Panc1 (cell line): ENCODE measurements around the gene DCTN2. TPM values are rescaled to one million over a fixed set of nuclear protein-coding genes. Genes with fewer than 3 reads are reported as not detected.

Experiments used
- ATAC-seq: fragments of 200-7000 bp; cut with Tn5 transposase; 2 replicates; pipeline ENCODE4 v1.9.1; 2020; ENCODE audit warnings: mild to moderate bottlenecking, moderate library complexity
- BruUV-seq: library from RNA; stranded (reverse); fragments of 400-500 nt; replicated peaks from 2 replicates; lab custom pipeline; 2021; lab: Mats Ljungman, UMichigan
- CTCF ChIA-PET: fragments of 300-600 bp; sonication (Branson Sonifier 250); formaldehyde crosslinking; loops from one replicate; lab custom pipeline; 2022; ENCODE audit warnings: antibody characterized with exemption; lab: Charles Lee
- POLR2A ChIA-PET: fragments of 300-600 bp; sonication (Branson Sonifier 250); formaldehyde crosslinking; loops from one replicate; lab custom pipeline; 2022; ENCODE audit warnings: antibody characterized with exemption; lab: Charles Lee
- DNase-seq: peaks from one replicate; pipeline ENCODE4 v3.0.0-alpha.2; 2010; ENCODE audit warnings: low read depth, low spot score
- H3K27ac ChIP-seq: 2 replicates; pipeline ENCODE4 v1.5.1; 2011; ENCODE audit warnings: mild to moderate bottlenecking, low read length, inconsistent platforms
- H3K27me3 ChIP-seq: fragments of 200-500 bp; sonication (Bioruptor generic); 2 replicates; pipeline ENCODE4 v1.6.0; 2014; ENCODE audit warnings: low read length, inconsistent platforms; ENCODE audit not compliant: control insufficient read depth, insufficient read depth
- H3K36me3 ChIP-seq: fragments of 200-500 bp; sonication (Bioruptor generic); 2 replicates; pipeline ENCODE4 v1.5.1; 2014; ENCODE audit warnings: inconsistent platforms, mild to moderate bottlenecking, low read length, moderate library complexity; ENCODE audit not compliant: control insufficient read depth, insufficient read depth
- H3K4me1 ChIP-seq: 2 replicates; pipeline ENCODE4 v1.5.1; 2011; ENCODE audit warnings: inconsistent platforms, mild to moderate bottlenecking, low read length, moderate library complexity; ENCODE audit not compliant: control insufficient read depth, insufficient read depth
- H3K4me3 ChIP-seq, 2 experiments: 2 replicates each; pipeline ENCODE4 v1.5.1; 2011 to 2012; ENCODE audit warnings: low read depth in 2 of 2, low read length in 2 of 2, mild to moderate bottlenecking in 2 of 2, inconsistent platforms in 1 of 2, moderate library complexity in 1 of 2
- H3K9me3 ChIP-seq: fragments of 200-500 bp; sonication (Bioruptor generic); 2 replicates; pipeline ENCODE4 v1.5.1; 2014; ENCODE audit warnings: low read depth, mild to moderate bottlenecking, inconsistent platforms, low read length, moderate library complexity; ENCODE audit not compliant: control insufficient read depth, insufficient read depth
- POLR2AphosphoS5 ChIP-seq: IDR thresholded peaks from 2 replicates; pipeline ENCODE4 v1.6.1; 2012; ENCODE audit warnings: mild to moderate bottlenecking, low read depth, low read length, moderate library complexity
- SIN3A ChIP-seq: IDR thresholded peaks from 2 replicates; pipeline ENCODE4 v1.6.1; 2012; ENCODE audit warnings: low read depth, mild to moderate bottlenecking, low read length, moderate library complexity, borderline replicate concordance; ENCODE audit not compliant: insufficient read depth
- TCF7L2 ChIP-seq: IDR thresholded peaks from 2 replicates; pipeline ENCODE4 v1.6.1; 2011; ENCODE audit warnings: mild to moderate bottlenecking, low read depth, low read length, inconsistent platforms
- in situ Hi-C: cut with HindIII; loops from 2 replicates; pipeline ENCODE4 v1.10.0; 2016; ENCODE audit warnings: low sequenced_read_pairs, low pct_unique_long_range_greater_than_20kb
- intact Hi-C: fragments of 100-400 bp; cut with micrococcal nuclease; formaldehyde crosslinking; loops from one replicate; pipeline ENCODE4 v1.10.0; 2022; ENCODE audit not compliant: unreplicated experiment
- total RNA-seq: library from RNA; stranded (reverse); gene quantifications from one replicate; pipeline ENCODE4 v1.2.1, GENCODE V29; 2021; ENCODE audit not compliant: unreplicated experiment
- TF ChIP-seq, protein P1 (sequence below): fragments of 450-650 bp; IDR thresholded peaks from 2 replicates; pipeline ENCODE4 v1.5.1; 2017; ENCODE audit warnings: mild to moderate bottlenecking
- TF ChIP-seq, protein P2 (sequence below), 2 experiments: IDR thresholded peaks; 2 replicates each; pipeline ENCODE4 v1.6.1; 2011 to 2012; ENCODE audit warnings: low read depth in 2 of 2, control low read depth in 1 of 2, low read length in 1 of 2, mild to moderate bottlenecking in 1 of 2, moderate library complexity in 1 of 2; ENCODE audit not compliant: insufficient read depth in 1 of 2

Gene DCTN2
- total RNA-seq, 1 experiment from 2014 or later = 97.6 TPM

- H3K9me3 ChIP-seq = no peaks in the 10 kb centered on the region
- no TSS peak for BruUV-seq
- H3K4me3 ChIP-seq = no peak overlapping the region
- intact Hi-C loops = no loop called here
- peaks cover 20% of the 10 kb centered on the region for H3K36me3 ChIP-seq
- H3K27me3 ChIP-seq = no peaks in the 10 kb centered on the region
- TF ChIP-seq, protein P1, sequence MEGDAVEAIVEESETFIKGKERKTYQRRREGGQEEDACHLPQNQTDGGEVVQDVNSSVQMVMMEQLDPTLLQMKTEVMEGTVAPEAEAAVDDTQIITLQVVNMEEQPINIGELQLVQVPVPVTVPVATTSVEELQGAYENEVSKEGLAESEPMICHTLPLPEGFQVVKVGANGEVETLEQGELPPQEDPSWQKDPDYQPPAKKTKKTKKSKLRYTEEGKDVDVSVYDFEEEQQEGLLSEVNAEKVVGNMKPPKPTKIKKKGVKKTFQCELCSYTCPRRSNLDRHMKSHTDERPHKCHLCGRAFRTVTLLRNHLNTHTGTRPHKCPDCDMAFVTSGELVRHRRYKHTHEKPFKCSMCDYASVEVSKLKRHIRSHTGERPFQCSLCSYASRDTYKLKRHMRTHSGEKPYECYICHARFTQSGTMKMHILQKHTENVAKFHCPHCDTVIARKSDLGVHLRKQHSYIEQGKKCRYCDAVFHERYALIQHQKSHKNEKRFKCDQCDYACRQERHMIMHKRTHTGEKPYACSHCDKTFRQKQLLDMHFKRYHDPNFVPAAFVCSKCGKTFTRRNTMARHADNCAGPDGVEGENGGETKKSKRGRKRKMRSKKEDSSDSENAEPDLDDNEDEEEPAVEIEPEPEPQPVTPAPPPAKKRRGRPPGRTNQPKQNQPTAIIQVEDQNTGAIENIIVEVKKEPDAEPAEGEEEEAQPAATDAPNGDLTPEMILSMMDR = no peak
- TF ChIP-seq TCF7L2 (no peak), SIN3A (no peak), POLR2AphosphoS5 (no peak)
- TF ChIP-seq, protein P2, sequence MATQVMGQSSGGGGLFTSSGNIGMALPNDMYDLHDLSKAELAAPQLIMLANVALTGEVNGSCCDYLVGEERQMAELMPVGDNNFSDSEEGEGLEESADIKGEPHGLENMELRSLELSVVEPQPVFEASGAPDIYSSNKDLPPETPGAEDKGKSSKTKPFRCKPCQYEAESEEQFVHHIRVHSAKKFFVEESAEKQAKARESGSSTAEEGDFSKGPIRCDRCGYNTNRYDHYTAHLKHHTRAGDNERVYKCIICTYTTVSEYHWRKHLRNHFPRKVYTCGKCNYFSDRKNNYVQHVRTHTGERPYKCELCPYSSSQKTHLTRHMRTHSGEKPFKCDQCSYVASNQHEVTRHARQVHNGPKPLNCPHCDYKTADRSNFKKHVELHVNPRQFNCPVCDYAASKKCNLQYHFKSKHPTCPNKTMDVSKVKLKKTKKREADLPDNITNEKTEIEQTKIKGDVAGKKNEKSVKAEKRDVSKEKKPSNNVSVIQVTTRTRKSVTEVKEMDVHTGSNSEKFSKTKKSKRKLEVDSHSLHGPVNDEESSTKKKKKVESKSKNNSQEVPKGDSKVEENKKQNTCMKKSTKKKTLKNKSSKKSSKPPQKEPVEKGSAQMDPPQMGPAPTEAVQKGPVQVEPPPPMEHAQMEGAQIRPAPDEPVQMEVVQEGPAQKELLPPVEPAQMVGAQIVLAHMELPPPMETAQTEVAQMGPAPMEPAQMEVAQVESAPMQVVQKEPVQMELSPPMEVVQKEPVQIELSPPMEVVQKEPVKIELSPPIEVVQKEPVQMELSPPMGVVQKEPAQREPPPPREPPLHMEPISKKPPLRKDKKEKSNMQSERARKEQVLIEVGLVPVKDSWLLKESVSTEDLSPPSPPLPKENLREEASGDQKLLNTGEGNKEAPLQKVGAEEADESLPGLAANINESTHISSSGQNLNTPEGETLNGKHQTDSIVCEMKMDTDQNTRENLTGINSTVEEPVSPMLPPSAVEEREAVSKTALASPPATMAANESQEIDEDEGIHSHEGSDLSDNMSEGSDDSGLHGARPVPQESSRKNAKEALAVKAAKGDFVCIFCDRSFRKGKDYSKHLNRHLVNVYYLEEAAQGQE (IDR thresholded peaks at IDR 0.05; ENCODE audit: insufficient read depth in 1 of 2, low read depth in 2 of 2, low read length in 1 of 2) = no peak
- no peak overlapping the region for H3K27ac ChIP-seq
- in situ Hi-C loops = no loop called here
- ChIA-PET POLR2A (interaction anchor here (0.5 kb wide), 1 partner anchor 232 kb away, joined by 6 read pairs; the partner anchor contains the start of gene TSPAN31), CTCF (no interaction called here)
- no peak for ATAC-seq
- peaks cover 30% of the 10 kb centered on the region for H3K4me1 ChIP-seq
- DNase-seq = no peak
Observed at GRCh38 chr12:57513266-57513665, 33.7 kb downstream of the DCTN2 start.

DNA sequence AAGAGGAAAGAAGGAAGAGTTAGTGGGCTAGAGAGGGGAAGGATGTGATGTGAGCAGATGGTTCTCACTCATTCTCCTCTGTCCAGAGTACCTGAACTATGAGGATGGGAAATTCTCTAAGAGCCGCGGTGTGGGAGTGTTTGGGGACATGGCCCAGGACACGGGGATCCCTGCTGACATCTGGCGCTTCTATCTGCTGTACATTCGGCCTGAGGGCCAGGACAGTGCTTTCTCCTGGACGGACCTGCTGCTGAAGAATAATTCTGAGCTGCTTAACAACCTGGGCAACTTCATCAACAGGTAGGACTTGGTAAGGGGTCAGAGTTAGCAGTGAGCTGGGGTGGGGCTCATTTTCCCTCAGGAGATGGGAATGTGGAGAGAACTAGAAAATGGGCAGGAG is 34.3 kb downstream of the DCTN2 start:
- POLR2A ChIA-PET = no interaction called here
- TF ChIP-seq, protein P1 = no peak
- TF ChIP-seq TCF7L2 = no peak
- TF ChIP-seq, protein P2 (IDR thresholded peaks at IDR 0.05; ENCODE audit: insufficient read depth in 1 of 2, low read depth in 2 of 2, low read length in 1 of 2) = no peak
- in situ Hi-C loops (no loop called here), intact Hi-C loops (no loop called here)
- H3K4me3 ChIP-seq = no peak overlapping the region
- no TSS peak for BruUV-seq
- H3K27me3 ChIP-seq = no peaks in the 10 kb centered on the region
- CTCF ChIA-PET = no interaction called here
- peaks cover 27% of the 10 kb centered on the region for H3K4me1 ChIP-seq
- DNase-seq = no peak
- no peak overlapping the region for H3K27ac ChIP-seq
- H3K36me3 ChIP-seq = peaks cover 20% of the 10 kb centered on the region
- no peak for ATAC-seq
- no peaks in the 10 kb centered on the region for H3K9me3 ChIP-seq
